ENCODE measurements around the gene ZNF284.

- no peak for TF ChIP-seq CTCF (IDR thresholded peaks at IDR 0.05)
- TF ChIP-seq POLR2A (IDR thresholded peaks at IDR 0.05), result no peak
Observed at GRCh38 chr19:44042147-44042546, 29.8 kb upstream of the ZNF284 start.
